ENCODE measurements around the gene ZFHX2.

ZFHX2 gene

GRCh38 chr14:23564876-23565275, 13.3 kb upstream of the ZFHX2 start:
- H3K27me3 ChIP-seq (ENCODE audit: control insufficient read depth, insufficient read depth, low read length), result no peaks in the 10 kb centered on the region
- no peak overlapping the region for H3K27ac ChIP-seq (ENCODE audit: low read depth, low read length)
- peaks cover 24% of the 10 kb centered on the region for H3K4me1 ChIP-seq (ENCODE audit: control insufficient read depth, insufficient read depth, low read length)
- peaks cover 60% of the 10 kb centered on the region for H3K36me3 ChIP-seq (ENCODE audit: control insufficient read depth, insufficient read depth, low read length)
- no peak overlapping the region for H3K9ac ChIP-seq (ENCODE audit: low read length)
- no peak overlapping the region for H3K4me3 ChIP-seq (ENCODE audit: low read depth, low read length)
- no peaks in the 10 kb centered on the region for H3K9me3 ChIP-seq (ENCODE audit: control insufficient read depth, insufficient read depth, low read depth, low read length)

- Histone ChIP-seq H3K36me3 (ENCODE audit: control insufficient read depth, insufficient read depth, low read length) (peaks cover 64% of the 10 kb centered on the region), H3K27ac (ENCODE audit: low read depth, low read length) (no peak overlapping the region), H3K9ac (ENCODE audit: low read length) (no peak overlapping the region), H3K27me3 (ENCODE audit: control insufficient read depth, insufficient read depth, low read length) (no peaks in the 10 kb centered on the region), H3K4me3 (ENCODE audit: low read depth, low read length) (no peak overlapping the region), H3K9me3 (ENCODE audit: control insufficient read depth, insufficient read depth, low read depth, low read length) (no peaks in the 10 kb centered on the region), H3K4me1 (ENCODE audit: control insufficient read depth, insufficient read depth, low read length) (peaks cover 19% of the 10 kb centered on the region)
Measured at GRCh38 chr14:23564181-23564812, 12.7 kb upstream of the ZFHX2 start.

DNA sequence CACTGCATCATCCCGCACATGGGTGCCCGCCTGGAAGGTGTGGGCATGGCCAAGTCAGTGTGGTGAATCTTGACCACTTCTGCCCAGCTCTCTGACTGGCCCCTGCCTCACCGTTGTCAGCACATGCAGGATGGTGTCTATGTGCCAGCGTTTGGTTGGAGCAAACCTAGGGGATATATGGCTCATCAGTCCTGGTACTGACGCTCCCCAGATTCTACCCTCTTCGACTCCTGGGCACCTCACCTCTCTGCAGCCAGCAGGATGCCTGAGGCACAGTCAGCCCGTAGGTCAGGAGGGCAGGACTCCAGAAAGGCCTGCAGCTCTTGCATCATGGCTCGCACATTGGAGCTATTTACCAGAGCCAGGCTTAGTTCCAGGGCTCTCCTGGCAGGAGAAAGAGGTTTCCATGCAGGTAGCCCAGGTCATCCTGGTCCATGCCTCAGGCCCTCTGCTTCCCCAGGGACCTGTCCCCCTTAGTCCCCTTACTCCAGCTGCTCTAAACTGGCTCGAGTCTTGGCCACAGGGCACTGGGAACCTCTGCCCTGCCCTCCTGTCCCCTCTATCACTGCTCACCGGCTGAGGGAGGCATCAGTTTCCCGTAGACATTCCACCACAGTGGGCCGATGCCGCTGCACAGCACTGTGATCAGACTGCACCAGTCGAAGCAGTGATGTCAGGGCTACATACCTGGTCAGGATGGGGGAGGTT, 12.1 kb upstream of the ZFHX2 start:
- Histone ChIP-seq H3K36me3 (ENCODE audit: control insufficient read depth, insufficient read depth, low read length) (peaks cover 71% of the 10 kb centered on the region), H3K4me3 (ENCODE audit: low read depth, low read length) (no peak overlapping the region), H3K27me3 (ENCODE audit: control insufficient read depth, insufficient read depth, low read length) (no peaks in the 10 kb centered on the region), H3K27ac (ENCODE audit: low read depth, low read length) (no peak overlapping the region), H3K4me1 (ENCODE audit: control insufficient read depth, insufficient read depth, low read length) (peaks cover 16% of the 10 kb centered on the region), H3K9me3 (ENCODE audit: control insufficient read depth, insufficient read depth, low read depth, low read length) (no peaks in the 10 kb centered on the region), H3K9ac (ENCODE audit: low read length) (no peak overlapping the region)

DNA sequence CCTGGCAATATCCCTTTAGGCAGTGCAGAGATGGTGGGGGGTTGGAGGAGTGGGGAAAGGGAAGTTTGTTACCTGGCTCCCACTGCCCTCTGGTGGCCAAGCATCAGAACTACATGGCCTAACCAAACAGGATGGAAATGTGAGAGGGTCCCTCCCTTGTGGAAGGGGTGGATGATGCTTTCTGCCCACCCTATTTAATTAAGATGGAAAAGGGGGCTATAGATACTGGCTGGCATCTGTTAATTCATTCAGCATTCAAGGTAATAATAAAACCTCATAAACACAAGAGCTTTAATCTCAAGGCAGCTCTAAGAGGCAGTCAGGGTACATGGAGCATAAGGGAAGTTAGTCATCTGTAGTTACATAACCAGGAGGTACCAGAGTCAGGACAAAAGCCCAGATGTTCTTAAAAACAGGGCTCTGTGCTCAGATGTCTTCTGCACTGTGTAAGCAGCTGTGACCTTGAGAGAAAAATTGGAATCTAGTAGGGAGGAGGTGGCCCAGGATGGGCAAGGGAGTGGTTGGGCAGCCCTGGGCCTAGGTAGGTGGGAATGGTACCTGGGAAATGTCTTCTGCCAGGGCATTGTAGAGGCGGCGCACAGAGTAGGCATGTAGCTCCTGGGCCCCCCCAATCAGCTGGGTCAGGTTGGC, 11.4 kb upstream of the ZFHX2 start:
- H3K9me3 ChIP-seq (ENCODE audit: control insufficient read depth, insufficient read depth, low read depth, low read length), result no peaks in the 10 kb centered on the region
- no peak overlapping the region for H3K27ac ChIP-seq (ENCODE audit: low read depth, low read length)

DNA sequence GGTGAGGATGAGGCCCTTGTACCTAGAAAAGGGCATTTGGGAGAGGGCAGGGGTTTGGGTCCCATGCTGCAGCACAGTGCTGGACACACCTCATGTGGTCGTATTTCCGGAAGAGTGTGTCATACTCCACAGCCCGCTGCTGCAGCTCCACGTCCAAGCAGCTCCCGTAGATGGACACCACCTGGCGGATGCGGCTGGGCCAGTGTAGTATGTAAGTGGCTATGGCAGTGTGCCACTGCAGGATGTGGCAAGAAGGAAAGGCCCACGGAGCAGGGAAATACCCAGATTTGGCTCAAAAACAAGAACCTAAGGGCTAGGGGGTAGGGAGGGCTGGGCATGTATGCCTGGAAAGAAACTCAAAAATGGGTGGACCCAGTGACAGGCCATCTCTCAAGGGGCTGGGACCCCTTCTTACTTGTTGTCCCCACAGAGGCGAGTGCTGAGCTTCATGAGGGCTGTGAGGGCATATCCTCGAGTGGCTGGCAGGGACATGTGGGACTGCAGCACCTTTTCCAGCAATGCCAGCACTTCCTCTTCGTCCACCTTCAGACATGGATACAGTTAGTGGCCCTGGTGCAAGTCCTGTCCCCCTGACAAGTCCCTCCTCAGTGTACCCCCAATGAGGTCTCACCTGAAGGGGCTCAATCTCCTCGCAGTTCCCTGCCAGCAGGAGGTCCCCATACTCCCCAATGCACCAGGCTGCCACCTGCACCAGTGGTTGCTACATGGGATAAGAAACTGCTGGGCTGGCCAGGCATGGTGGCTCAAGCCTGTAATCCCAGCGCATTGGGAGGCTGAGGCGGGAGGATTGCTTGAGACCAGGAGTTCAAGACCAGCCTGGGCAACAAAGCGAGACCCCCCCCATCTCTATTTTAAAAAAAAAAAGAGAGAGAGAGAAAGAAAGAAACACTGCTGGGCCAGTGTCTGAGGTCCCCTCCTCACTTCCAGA, 10.6 kb upstream of the ZFHX2 start:
- Histone ChIP-seq H3K36me3 (ENCODE audit: control insufficient read depth, insufficient read depth, low read length) (peaks cover 80% of the 10 kb centered on the region), H3K9ac (ENCODE audit: low read length) (no peak overlapping the region), H3K27me3 (ENCODE audit: control insufficient read depth, insufficient read depth, low read length) (no peaks in the 10 kb centered on the region), H3K9me3 (ENCODE audit: control insufficient read depth, insufficient read depth, low read depth, low read length) (no peaks in the 10 kb centered on the region), H3K27ac (ENCODE audit: low read depth, low read length) (no peak overlapping the region), H3K4me3 (ENCODE audit: low read depth, low read length) (no peak overlapping the region), H3K4me1 (ENCODE audit: control insufficient read depth, insufficient read depth, low read length) (peaks cover 9% of the 10 kb centered on the region)

More for the DNA sequence above, 11.4 kb upstream of the ZFHX2 start:
- H3K27me3 ChIP-seq (ENCODE audit: control insufficient read depth, insufficient read depth, low read length), result no peaks in the 10 kb centered on the region
- peaks cover 77% of the 10 kb centered on the region for H3K36me3 ChIP-seq (ENCODE audit: control insufficient read depth, insufficient read depth, low read length)
- no peak overlapping the region for H3K9ac ChIP-seq (ENCODE audit: low read length)
- H3K4me3 ChIP-seq (ENCODE audit: low read depth, low read length), result no peak overlapping the region
- H3K4me1 ChIP-seq (ENCODE audit: control insufficient read depth, insufficient read depth, low read length), result peaks cover 10% of the 10 kb centered on the region

DNA sequence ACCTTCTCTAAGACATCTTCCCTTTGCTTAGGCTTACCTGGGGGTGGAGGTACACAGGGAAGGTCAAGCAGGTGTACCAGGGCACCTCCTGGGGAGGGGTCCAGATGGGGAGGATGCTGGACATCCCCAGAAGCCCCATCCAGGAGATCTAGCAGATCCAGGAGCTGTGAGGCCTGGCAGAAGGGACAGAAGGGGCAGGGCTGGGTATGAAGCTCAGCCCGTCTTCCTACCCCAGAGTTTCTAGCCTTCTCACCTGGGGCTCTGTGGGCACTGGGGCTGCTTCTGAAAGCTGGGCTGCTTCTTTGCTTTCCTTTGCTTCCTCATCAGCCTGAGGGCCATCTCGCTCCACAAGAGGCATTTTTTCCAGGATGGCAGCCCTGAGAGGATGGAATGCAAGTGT, 9.7 kb upstream of the ZFHX2 start:
- Histone ChIP-seq H3K27ac (ENCODE audit: low read depth, low read length) (no peak overlapping the region), H3K4me3 (ENCODE audit: low read depth, low read length) (no peak overlapping the region), H3K9me3 (ENCODE audit: control insufficient read depth, insufficient read depth, low read depth, low read length) (no peaks in the 10 kb centered on the region), H3K9ac (ENCODE audit: low read length) (no peak overlapping the region), H3K27me3 (ENCODE audit: control insufficient read depth, insufficient read depth, low read length) (no peaks in the 10 kb centered on the region), H3K4me1 (ENCODE audit: control insufficient read depth, insufficient read depth, low read length) (peaks cover 11% of the 10 kb centered on the region), H3K36me3 (ENCODE audit: control insufficient read depth, insufficient read depth, low read length) (peaks cover 80% of the 10 kb centered on the region)

- H3K9ac ChIP-seq (ENCODE audit: low read length), result no peak overlapping the region
- H3K36me3 ChIP-seq (ENCODE audit: control insufficient read depth, insufficient read depth, low read length), result peaks cover 68% of the 10 kb centered on the region
- H3K9me3 ChIP-seq (ENCODE audit: control insufficient read depth, insufficient read depth, low read depth, low read length), result no peaks in the 10 kb centered on the region
- no peaks in the 10 kb centered on the region for H3K27me3 ChIP-seq (ENCODE audit: control insufficient read depth, insufficient read depth, low read length)
- H3K27ac ChIP-seq (ENCODE audit: low read depth, low read length), result no peak overlapping the region
- H3K4me1 ChIP-seq (ENCODE audit: control insufficient read depth, insufficient read depth, low read length), result peaks cover 14% of the 10 kb centered on the region
- H3K4me3 ChIP-seq (ENCODE audit: low read depth, low read length), result no peak overlapping the region
Measured at GRCh38 chr14:23559926-23560520, 8.5 kb upstream of the ZFHX2 start.

DNA sequence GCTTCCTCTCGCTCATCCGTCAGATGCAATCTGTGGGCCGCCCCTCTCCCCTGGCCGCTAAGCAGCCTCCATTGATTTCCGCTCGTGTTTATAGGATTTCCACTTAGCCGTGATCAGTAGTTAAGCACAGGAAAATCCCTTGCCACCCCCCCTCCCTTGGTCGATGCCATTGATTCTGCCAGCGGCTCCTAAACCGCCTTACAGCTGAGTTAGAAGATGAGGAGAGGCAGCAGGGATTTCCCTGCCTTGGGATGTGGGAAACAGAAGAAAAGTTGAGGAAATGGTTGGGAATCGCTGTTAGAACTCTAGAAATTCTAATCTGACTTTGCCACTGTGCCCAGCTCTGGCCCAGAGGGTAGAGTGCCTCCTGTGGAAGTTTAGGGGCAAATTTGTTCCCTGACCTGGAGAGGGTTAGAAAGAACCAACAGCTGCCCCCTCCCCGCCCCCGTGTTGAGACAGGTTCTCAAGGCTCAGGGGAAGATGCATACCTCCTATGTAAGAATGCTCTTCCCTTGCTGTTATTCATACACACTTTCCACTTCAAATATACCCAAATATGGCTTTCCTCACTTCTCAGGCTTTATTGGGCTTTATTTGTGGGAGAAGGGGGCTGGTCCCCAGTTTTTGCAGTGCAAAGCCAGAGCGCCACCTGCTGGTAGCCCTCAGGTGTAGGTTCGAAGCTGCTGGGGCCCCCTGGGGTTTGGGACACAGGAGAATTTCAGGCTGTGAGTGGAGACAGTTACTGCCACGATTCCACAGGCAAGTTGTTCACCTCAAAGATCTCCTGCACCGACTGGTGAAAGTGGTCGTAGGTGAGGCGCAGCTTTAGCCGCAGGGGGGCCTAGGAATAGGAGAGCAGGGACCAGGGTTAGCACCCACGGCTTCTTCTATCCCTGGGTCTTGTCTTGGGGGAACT, 7.7 kb upstream of the ZFHX2 start:
- H3K27ac ChIP-seq (ENCODE audit: low read depth, low read length), result peak overlapping the region; percentile 14; the same call in 1 of the 2 replicates
- no peak overlapping the region for H3K4me3 ChIP-seq (ENCODE audit: low read depth, low read length)
- H3K36me3 ChIP-seq (ENCODE audit: control insufficient read depth, insufficient read depth, low read length), result peaks cover 61% of the 10 kb centered on the region
- H3K9me3 ChIP-seq (ENCODE audit: control insufficient read depth, insufficient read depth, low read depth, low read length), result no peaks in the 10 kb centered on the region
- peaks cover 14% of the 10 kb centered on the region for H3K4me1 ChIP-seq (ENCODE audit: control insufficient read depth, insufficient read depth, low read length)
- no peak overlapping the region for H3K9ac ChIP-seq (ENCODE audit: low read length)
- no peaks in the 10 kb centered on the region for H3K27me3 ChIP-seq (ENCODE audit: control insufficient read depth, insufficient read depth, low read length)

- peaks cover 14% of the 10 kb centered on the region for H3K4me1 ChIP-seq (ENCODE audit: control insufficient read depth, insufficient read depth, low read length)
- H3K9ac ChIP-seq (ENCODE audit: low read length), result no peak overlapping the region
- peak overlapping the region; percentile 14; the same call in 1 of the 2 replicates for H3K27ac ChIP-seq (ENCODE audit: low read depth, low read length)
- H3K36me3 ChIP-seq (ENCODE audit: control insufficient read depth, insufficient read depth, low read length), result peaks cover 53% of the 10 kb centered on the region
- no peaks in the 10 kb centered on the region for H3K27me3 ChIP-seq (ENCODE audit: control insufficient read depth, insufficient read depth, low read length)
- no peaks in the 10 kb centered on the region for H3K9me3 ChIP-seq (ENCODE audit: control insufficient read depth, insufficient read depth, low read depth, low read length)
- no peak overlapping the region for H3K4me3 ChIP-seq (ENCODE audit: low read depth, low read length)
Measured at GRCh38 chr14:23558346-23559009, 6.9 kb upstream of the ZFHX2 start.

Data from HUES6 (cell line).